AG04449 (cell line): Measurements from ENCODE around the gene RAE1.

Source experiments
- CTCF ChIA-PET: fragments of 350-600 bp; formaldehyde crosslinking; extraction: SDS; loops from one replicate; lab custom pipeline; 2021; ENCODE audit warnings: antibody characterized with exemption; lab: Yijun Ruan, JAX
- POLR2A ChIA-PET: fragments of 400-600, 350-600 bp; formaldehyde crosslinking; extraction: SDS; loops from one replicate; lab custom pipeline; 2020; ENCODE audit warnings: antibody characterized with exemption, inconsistent platforms; lab: Yijun Ruan, JAX
- DNase-seq: peaks from one replicate; pipeline ENCODE4 v3.0.0-alpha.2; 2010; ENCODE audit warnings: low read depth, low spot score
- H3K4me3 ChIP-seq: 2 replicates; pipeline ENCODE4 v1.5.1; 2011; ENCODE audit warnings: low read depth, mild to moderate bottlenecking, control low read depth, low read length
- CTCF ChIP-seq: IDR thresholded peaks from one replicate; pipeline ENCODE4 v1.5.1; 2011; ENCODE audit warnings: mild to moderate bottlenecking, moderate library complexity, low read length, control low read depth, inconsistent platforms; ENCODE audit not compliant: insufficient read depth; ENCODE audit errors: missing control alignments

Gene RAE1

GRCh38 chr20:57421253-57422220 lies 70.5 kb downstream of the RAE1 start:
- no peak for DNase-seq
- POLR2A ChIA-PET = no interaction called here
- no peak overlapping the region for H3K4me3 ChIP-seq
- TF ChIP-seq CTCF = no peak
- CTCF ChIA-PET = interaction anchor here (1.3 kb wide), 1 partner anchor 8 kb away, joined by 4 read pairs; no protein-coding TSS in a partner anchor

- ChIA-PET POLR2A (no interaction called here), CTCF (interaction anchor here (1.3 kb wide), 1 partner anchor 9 kb away, joined by 4 read pairs; no protein-coding TSS in a partner anchor)
- TF ChIP-seq CTCF = no peak
- H3K4me3 ChIP-seq = no peak overlapping the region
- no peak for DNase-seq
Observed at GRCh38 chr20:57422254-57422653, 71.2 kb downstream of the RAE1 start.

GRCh38 chr20:57425150-57426013 lies 74.3 kb downstream of the RAE1 start:
- H3K4me3 ChIP-seq = no peak overlapping the region
- no peak for TF ChIP-seq CTCF
- DNase-seq = no peak
- ChIA-PET POLR2A (no interaction called here), CTCF (no interaction called here)

- no peak overlapping the region for H3K4me3 ChIP-seq
- ChIA-PET CTCF (no interaction called here), POLR2A (no interaction called here)
- no peak for DNase-seq
- no peak for TF ChIP-seq CTCF
Observed at GRCh38 chr20:57426271-57426689, 75.2 kb downstream of the RAE1 start.

- CTCF ChIA-PET = no interaction called here
- DNase-seq = no peak
- POLR2A ChIA-PET = no interaction called here
- no peak overlapping the region for H3K4me3 ChIP-seq
- TF ChIP-seq CTCF = no peak
Observed at GRCh38 chr20:57426831-57427230, 75.8 kb downstream of the RAE1 start.
